Measurements from ENCODE around the gene EFCAB11. TPM values are rescaled to one million over a fixed set of nuclear protein-coding genes. Genes with fewer than 3 reads are reported as not detected.

EFCAB11 gene
- total RNA-seq, 1 experiment from 2014 or later: 18.1 TPM

GRCh38 chr14:89833120-89833532, 121.4 kb downstream of the EFCAB11 start:
- no peaks in the 10 kb centered on the region for H3K79me2 ChIP-seq (ENCODE audit: insufficient read depth, low read length)
- H3K4me2 ChIP-seq (ENCODE audit: low read length): no peak overlapping the region
- ChIA-PET RAD21 (ENCODE audit: low non-redundant PET in 1 of 2, low total read pairs in 2 of 2, uncharacterized antibody in 2 of 2, unreplicated experiment in 2 of 2) (no interaction called here), POLR2A (no interaction called here), CTCF (no interaction called here)
- no peaks in the 10 kb centered on the region for H3K4me1 ChIP-seq (ENCODE audit: control insufficient read depth in 1 of 2, insufficient read depth in 2 of 2, low read length in 2 of 2)
- H3K27me3 ChIP-seq (ENCODE audit: insufficient read depth, low read length): no peaks in the 10 kb centered on the region
- no peak overlapping the region for H2AFZ ChIP-seq (ENCODE audit: low read depth, low read length, poor library complexity, severe bottlenecking)
- ATAC-seq (no peak), DNase-seq (ENCODE audit: low read depth, low spot score) (no peak)
- intact Hi-C loops (cut with micrococcal nuclease): no loop called here
- H3K27ac ChIP-seq (ENCODE audit: low read depth, low read length): no peak overlapping the region
- no TSS peak for BruUV-seq (replicated peaks)
- H4K20me1 ChIP-seq (ENCODE audit: insufficient read depth): no peaks in the 10 kb centered on the region
- TF ChIP-seq TCF7L2 (IDR thresholded peaks at IDR 0.05; ENCODE audit: borderline replicate concordance, extremely low read depth, insufficient read depth, insufficient read length) (no peak), SP1 (IDR thresholded peaks at IDR 0.05; ENCODE audit: low read depth) (no peak), REST (IDR thresholded peaks at IDR 0.05; ENCODE audit: low read depth) (no peak), YY1 (IDR thresholded peaks at IDR 0.05; ENCODE audit: extremely low read depth, insufficient replicate concordance, low read depth, low read length) (no peak), ZNF274 (IDR thresholded peaks at IDR 0.05; ENCODE audit: low read depth, low read length) (no peak), EZH2phosphoT487 (IDR thresholded peaks at IDR 0.05; ENCODE audit: borderline replicate concordance) (no peak), POLR2AphosphoS5 (IDR thresholded peaks at IDR 0.05; ENCODE audit: low read depth, low read length) (no peak), CEBPB (IDR thresholded peaks at IDR 0.05; ENCODE audit: low read depth) (no peak), ZBTB33 (IDR thresholded peaks at IDR 0.05; ENCODE audit: extremely low read depth, insufficient replicate concordance, low read length) (no peak)
- H3K9me3 ChIP-seq (ENCODE audit: control insufficient read depth in 1 of 2, insufficient read depth in 1 of 2, low read depth in 1 of 2, low read length in 2 of 2): no peaks in the 10 kb centered on the region
- no peaks in the 10 kb centered on the region for H3K9me2 ChIP-seq (ENCODE audit: insufficient read depth)
- H3K4me3 ChIP-seq (replicated peaks in 1 of 2; ENCODE audit: low read depth in 1 of 2, low read length in 2 of 2): no peak overlapping the region
- H3K9ac ChIP-seq (ENCODE audit: low read length): no peak overlapping the region
- no peaks in the 10 kb centered on the region for H3K36me3 ChIP-seq (ENCODE audit: control insufficient read depth in 1 of 2, insufficient read depth in 2 of 2, low read length in 2 of 2)
